GM18499 (cell line): ENCODE measurements around the gene KRTAP2-1.
"Not testable (repeated sequence)": the region's sequence is repeated elsewhere in the genome, so short reads cannot be mapped to it uniquely, and the experiment has no call there.

Experiments used
- ATAC-seq: cut with Tn5 transposase; IDR thresholded peaks from one replicate; pipeline ENCODE4 v1.9.1; 2021; ENCODE audit warnings: moderate number of reproducible peaks; ENCODE audit not compliant: insufficient read depth, unreplicated experiment

KRTAP2-1 gene

GRCh38 chr17:41015454-41015853 lies 31.7 kb downstream of the KRTAP2-1 start:
- no peak for ATAC-seq

DNA sequence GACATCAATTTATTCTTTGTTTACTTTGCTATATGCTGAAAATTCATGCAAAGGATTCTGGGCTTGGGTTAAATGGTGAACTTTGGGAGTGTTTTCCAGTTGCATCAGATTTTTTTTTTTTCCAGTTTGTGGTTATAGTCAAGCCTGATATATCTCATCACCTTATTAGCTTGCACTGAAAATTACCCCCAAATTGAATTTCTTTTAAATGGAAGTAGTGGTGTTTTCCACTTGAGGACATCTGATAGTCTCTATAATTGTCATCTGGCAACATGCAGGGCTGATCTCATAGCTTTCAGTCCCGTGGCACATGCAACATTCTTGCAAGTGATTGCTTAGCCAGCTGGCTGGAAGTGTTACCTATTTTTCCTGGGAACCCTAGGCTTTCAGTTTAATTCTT lies 33.5 kb downstream of the KRTAP2-1 start:
- ATAC-seq: no peak

- ATAC-seq: no peak
Measured at GRCh38 chr17:41013181-41013580, 33.9 kb downstream of the KRTAP2-1 start.

GRCh38 chr17:41012326-41013120 lies 34.6 kb downstream of the KRTAP2-1 start:
- no peak for ATAC-seq

DNA sequence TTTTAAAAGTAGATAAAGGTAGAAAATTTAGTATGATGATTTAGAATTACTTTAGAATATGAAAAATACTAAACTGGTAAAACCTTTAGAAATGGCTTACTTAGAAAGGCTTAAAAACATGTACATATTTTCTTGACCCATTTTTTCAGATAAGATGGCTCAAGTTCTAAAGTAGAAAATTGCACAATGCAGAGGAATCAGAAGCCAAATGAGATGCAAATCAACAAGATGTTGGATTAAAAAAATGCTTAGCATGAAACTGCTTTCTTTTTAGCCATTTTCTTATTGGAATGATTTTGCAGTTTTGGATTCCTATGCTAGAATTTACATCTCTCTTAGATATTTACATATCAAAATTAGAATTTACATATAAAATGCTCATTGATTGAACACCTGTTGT lies 36.7 kb downstream of the KRTAP2-1 start:
- no peak for ATAC-seq

- ATAC-seq: no peak
Measured at GRCh38 chr17:41009936-41010335, 37.2 kb downstream of the KRTAP2-1 start.

GRCh38 chr17:41009301-41009760 lies 37.8 kb downstream of the KRTAP2-1 start:
- no peak for ATAC-seq

DNA sequence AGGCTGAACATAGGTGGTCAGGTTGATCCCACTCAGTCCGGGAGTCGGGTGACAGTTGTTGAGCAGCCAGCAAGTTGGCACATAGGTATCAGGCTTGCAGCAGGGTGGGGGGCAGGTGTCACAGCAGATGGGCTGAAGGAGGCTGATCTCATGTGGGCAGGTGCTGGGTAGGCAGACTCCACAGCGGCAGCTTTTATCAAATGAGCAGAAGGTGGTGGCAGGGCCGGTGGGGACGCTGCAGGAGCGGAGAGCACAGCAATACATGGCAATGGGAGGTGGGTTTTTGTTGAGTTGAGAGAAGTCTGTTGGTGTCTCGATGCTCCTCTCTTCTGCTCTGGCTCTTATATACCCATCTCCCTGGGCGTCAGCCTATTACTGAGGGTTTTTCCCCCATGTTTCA lies 38.3 kb downstream of the KRTAP2-1 start, which contains the start of gene KRTAP3-1:
TSS of gene KRTAP3-1 (minus strand) at position 318 of the 400 bp plus-strand sequence. CDS start at position 264, 54 bp downstream.
- ATAC-seq: no peak

- ATAC-seq: no peak
Measured at GRCh38 chr17:41004397-41004796, 42.7 kb downstream of the KRTAP2-1 start.

- no peak for ATAC-seq
Measured at GRCh38 chr17:41003926-41004325, 43.2 kb downstream of the KRTAP2-1 start.

- no peak for ATAC-seq
Measured at GRCh38 chr17:41002814-41003213, 44.3 kb downstream of the KRTAP2-1 start.

- ATAC-seq: no peak
Measured at GRCh38 chr17:41001795-41002194, 45.3 kb downstream of the KRTAP2-1 start.

- ATAC-seq: not testable (repeated sequence)
Measured at GRCh38 chr17:40999563-40999962, 47.6 kb downstream of the KRTAP2-1 start, which contains the start of gene KRTAP3-2. TSS of gene KRTAP3-2 (minus strand) at chr17:40999906. CDS start at chr17:40999853, 53 bp downstream.

GRCh38 chr17:40997361-40997760 lies 49.8 kb downstream of the KRTAP2-1 start:
- ATAC-seq: no peak

GRCh38 chr17:40996829-40997228 lies 50.3 kb downstream of the KRTAP2-1 start:
- ATAC-seq: no peak
